ENCODE results near the gene RFX4.

RFX4 gene

GRCh38 chr12:106585105-106585520 lies 2.3 kb downstream of the RFX4 start:
- H2AFZ ChIP-seq (ENCODE audit: low read length) = no peak overlapping the region
- TF ChIP-seq CTCF (conservative IDR thresholded peaks at IDR 0.05; ENCODE audit: low read length) = no peak
- no peak for TF ChIP-seq EZH2phosphoT487 (IDR thresholded peaks at IDR 0.05; ENCODE audit: borderline replicate concordance)
- no peaks in the 10 kb centered on the region for H3K36me3 ChIP-seq (ENCODE audit: insufficient read depth, low read length)
- H3F3A ChIP-seq (ENCODE audit: low read depth) = no peaks in the 10 kb centered on the region
- no peaks in the 10 kb centered on the region for H4K20me1 ChIP-seq (ENCODE audit: insufficient read depth, low read length, poor library complexity, severe bottlenecking)
- H3K9me2 ChIP-seq (replicated peaks; ENCODE audit: low read depth, low read length) = no peaks in the 10 kb centered on the region
- no peaks in the 10 kb centered on the region for H3K79me2 ChIP-seq (ENCODE audit: insufficient read depth, low read length)
- H3K4me3 ChIP-seq (ENCODE audit: low read length, poor library complexity, severe bottlenecking) = no peak overlapping the region
- H3K4me1 ChIP-seq (ENCODE audit: insufficient read depth, low read length, poor library complexity, severe bottlenecking) = no peaks in the 10 kb centered on the region
- no peak overlapping the region for H3K9ac ChIP-seq (ENCODE audit: low read depth, low read length, poor library complexity, severe bottlenecking)
- H3K9me3 ChIP-seq (ENCODE audit: insufficient read depth, low read depth, low read length) = no peaks in the 10 kb centered on the region
- H3K4me2 ChIP-seq (ENCODE audit: low read depth, low read length, poor library complexity, severe bottlenecking) = no peak overlapping the region
- no peaks in the 10 kb centered on the region for H3K27me3 ChIP-seq (ENCODE audit: insufficient read depth, low read length, poor library complexity, severe bottlenecking)

- Histone ChIP-seq H3K36me3 (ENCODE audit: insufficient read depth, low read length) (no peaks in the 10 kb centered on the region), H3K4me3 (ENCODE audit: low read length, poor library complexity, severe bottlenecking) (no peak overlapping the region), H3K4me2 (ENCODE audit: low read depth, low read length, poor library complexity, severe bottlenecking) (no peak overlapping the region), H2AFZ (ENCODE audit: low read length) (no peak overlapping the region), H3K9me2 (replicated peaks; ENCODE audit: low read depth, low read length) (no peaks in the 10 kb centered on the region), H3K79me2 (ENCODE audit: insufficient read depth, low read length) (no peaks in the 10 kb centered on the region), H3K9me3 (ENCODE audit: insufficient read depth, low read depth, low read length) (no peaks in the 10 kb centered on the region), H3K4me1 (ENCODE audit: insufficient read depth, low read length, poor library complexity, severe bottlenecking) (no peaks in the 10 kb centered on the region), H4K20me1 (ENCODE audit: insufficient read depth, low read length, poor library complexity, severe bottlenecking) (no peaks in the 10 kb centered on the region), H3K9ac (ENCODE audit: low read depth, low read length, poor library complexity, severe bottlenecking) (no peak overlapping the region), H3K27me3 (ENCODE audit: insufficient read depth, low read length, poor library complexity, severe bottlenecking) (no peaks in the 10 kb centered on the region), H3F3A (ENCODE audit: low read depth) (no peaks in the 10 kb centered on the region)
- TF ChIP-seq CTCF (conservative IDR thresholded peaks at IDR 0.05; ENCODE audit: low read length) (no peak), EZH2phosphoT487 (IDR thresholded peaks at IDR 0.05; ENCODE audit: borderline replicate concordance) (no peak)
These were observed 2.9 kb downstream of the RFX4 start for GRCh38 chr12:106585521-106586277.

- Histone ChIP-seq H3K9ac (ENCODE audit: low read depth, low read length, poor library complexity, severe bottlenecking) (no peak overlapping the region), H3K36me3 (ENCODE audit: insufficient read depth, low read length) (no peaks in the 10 kb centered on the region), H3K4me3 (ENCODE audit: low read length, poor library complexity, severe bottlenecking) (no peak overlapping the region), H3K4me1 (ENCODE audit: insufficient read depth, low read length, poor library complexity, severe bottlenecking) (no peaks in the 10 kb centered on the region), H3K79me2 (ENCODE audit: insufficient read depth, low read length) (no peaks in the 10 kb centered on the region), H2AFZ (ENCODE audit: low read length) (no peak overlapping the region), H3K27me3 (ENCODE audit: insufficient read depth, low read length, poor library complexity, severe bottlenecking) (no peaks in the 10 kb centered on the region), H3F3A (ENCODE audit: low read depth) (no peaks in the 10 kb centered on the region), H3K4me2 (ENCODE audit: low read depth, low read length, poor library complexity, severe bottlenecking) (no peak overlapping the region), H3K9me2 (replicated peaks; ENCODE audit: low read depth, low read length) (no peaks in the 10 kb centered on the region), H4K20me1 (ENCODE audit: insufficient read depth, low read length, poor library complexity, severe bottlenecking) (no peaks in the 10 kb centered on the region), H3K9me3 (ENCODE audit: insufficient read depth, low read depth, low read length) (no peaks in the 10 kb centered on the region)
- TF ChIP-seq EZH2phosphoT487 (IDR thresholded peaks at IDR 0.05; ENCODE audit: borderline replicate concordance) (no peak), CTCF (conservative IDR thresholded peaks at IDR 0.05; ENCODE audit: low read length) (no peak)
These were observed 3.5 kb downstream of the RFX4 start for GRCh38 chr12:106586278-106586802.

Data from Loucy (cell line).